GM12878 (cell line): ENCODE results near the gene FAR1.

Experiments used
- ASH2L ChIP-seq: fragments of 300-600, 200-600 bp; sonication (generic); IDR thresholded peaks from 2 replicates; pipeline ENCODE4 v1.6.1; 2017; ENCODE audit warnings: low read depth, mild to moderate bottlenecking, borderline replicate concordance
- CEBPB ChIP-seq, 2 experiments: fragments of 150-350 bp in 1 of 2; IDR thresholded peaks; 2 replicates each; pipeline ENCODE4 v1.6.1; 2012 to 2014; ENCODE audit warnings: low read depth in 2 of 2, low read length in 2 of 2, borderline replicate concordance in 1 of 2, inconsistent platforms in 1 of 2
- CTCF ChIP-seq, 3 experiments: IDR thresholded peaks in 2 of 3; conservative IDR thresholded peaks in 1 of 3; 2 replicates each; pipeline ENCODE4 v1.5.1; 2011; ENCODE audit warnings: low read depth in 3 of 3, low read length in 3 of 3, mild to moderate bottlenecking in 3 of 3, control low read depth in 2 of 3, moderate library complexity in 2 of 3, inconsistent platforms in 1 of 3, mixed read lengths in 1 of 3; ENCODE audit not compliant: control insufficient read depth in 2 of 3, insufficient read depth in 1 of 3; ENCODE audit errors: extremely low read depth in 1 of 3
- ESRRA ChIP-seq: IDR thresholded peaks from 2 replicates; pipeline ENCODE4 v1.6.1; 2012; ENCODE audit warnings: mild to moderate bottlenecking, low read length, improper control_type of control experiment
- MAX ChIP-seq: IDR thresholded peaks from 2 replicates; pipeline ENCODE4 v1.6.1; 2012; ENCODE audit warnings: low read depth, low read length, improper control_type of control experiment
- MEF2A ChIP-seq: IDR thresholded peaks from 2 replicates; pipeline ENCODE4 v1.6.1; 2011; ENCODE audit warnings: low read depth, mild to moderate bottlenecking, low read length, moderate library complexity; ENCODE audit not compliant: insufficient read depth
- MXI1 ChIP-seq: fragments of 150-350 bp; IDR thresholded peaks from 2 replicates; pipeline ENCODE4 v1.6.1; 2011; ENCODE audit warnings: low read depth, mild to moderate bottlenecking, inconsistent platforms, low read length, improper control_type of control experiment
- NFXL1 ChIP-seq: fragments of 450-650 bp; IDR thresholded peaks from 2 replicates; pipeline ENCODE4 v1.6.1; 2017; ENCODE audit warnings: antibody characterized with exemption, mild to moderate bottlenecking, borderline replicate concordance
- SIX5 ChIP-seq: IDR thresholded peaks from 2 replicates; pipeline ENCODE4 v1.6.1; 2011; ENCODE audit warnings: mild to moderate bottlenecking, low read depth, low read length, moderate library complexity; ENCODE audit not compliant: severe bottlenecking
- SREBF2 ChIP-seq: IDR thresholded peaks from 2 replicates; pipeline ENCODE4 v1.6.1; 2012; ENCODE audit warnings: mild to moderate bottlenecking, low read length
- SUZ12 ChIP-seq: fragments of 200-600 bp; sonication (generic); IDR thresholded peaks from one replicate; pipeline ENCODE4 v1.6.1; 2018; ENCODE audit warnings: antibody characterized with exemption, mild to moderate bottlenecking; ENCODE audit not compliant: unreplicated experiment
- ZNF217 ChIP-seq: fragments of 450-650 bp; IDR thresholded peaks from 2 replicates; pipeline ENCODE4 v1.6.1; 2017; ENCODE audit warnings: antibody characterized with exemption, mild to moderate bottlenecking

GRCh38 chr11:13717331-13717730, 48.9 kb downstream of the FAR1 start:
- no peak for TF ChIP-seq SREBF2
- TF ChIP-seq NFXL1: no peak
- no peak for TF ChIP-seq MXI1
- TF ChIP-seq CTCF (IDR thresholded peaks at IDR 0.05 in 2 of 3, conservative IDR thresholded peaks at IDR 0.05 in 1 of 3; ENCODE audit: control insufficient read depth in 2 of 3, extremely low read depth in 1 of 3, insufficient read depth in 1 of 3, low read depth in 3 of 3, low read length in 3 of 3): no peak
- no peak for TF ChIP-seq SUZ12
- no peak for TF ChIP-seq ZNF217
- no peak for TF ChIP-seq SIX5
- no peak for TF ChIP-seq MAX
- no peak for TF ChIP-seq MEF2A
- no peak for TF ChIP-seq ESRRA
- no peak for TF ChIP-seq ASH2L
- no peak for TF ChIP-seq CEBPB (IDR thresholded peaks at IDR 0.05; ENCODE audit: borderline replicate concordance in 1 of 2, low read depth in 2 of 2, low read length in 2 of 2)
